Measurements from ENCODE around the gene PFKM. TPM values are rescaled to one million over a fixed set of nuclear protein-coding genes. Genes with fewer than 3 reads are reported as not detected.

PFKM gene
- total RNA-seq, 1 experiment from 2014 or later: 38.4 TPM

- DNase-seq (ENCODE audit: low read depth): peak; percentile 94
These were observed 38.1 kb downstream of the PFKM start, which contains the start of gene ASB8 for GRCh38 chr12:48157018-48157888. TSS of gene ASB8 (minus strand) at chr12:48157515. CDS start at chr12:48153496, 4,019 bp downstream.

DNA sequence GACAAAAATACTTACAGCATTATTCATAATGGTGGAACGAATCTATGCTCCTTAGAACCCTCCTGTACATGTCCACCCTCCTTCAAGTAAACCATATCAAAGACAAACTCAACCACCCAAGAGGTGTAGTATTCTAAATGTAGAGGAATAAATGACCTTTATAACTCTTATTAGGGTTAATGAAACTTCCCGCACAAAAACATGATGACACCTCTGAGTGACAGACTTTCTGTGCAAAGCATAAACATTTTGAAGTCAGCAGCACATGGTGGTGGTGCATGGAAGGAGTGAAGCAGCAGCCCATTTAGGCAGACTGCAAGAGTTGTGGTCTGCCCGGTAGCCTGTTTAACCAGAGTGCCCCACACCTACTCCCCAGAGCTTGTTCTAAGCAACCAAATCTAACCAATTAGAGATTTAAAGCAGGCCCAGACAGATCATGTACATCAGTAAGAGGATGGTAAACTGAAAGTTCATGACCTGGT lies 38.8 kb downstream of the PFKM start:
- DNase-seq (ENCODE audit: low read depth): no peak

GRCh38 chr12:48160046-48160445 lies 40.9 kb downstream of the PFKM start:
- DNase-seq (ENCODE audit: low read depth): peak; percentile 47

- DNase-seq (ENCODE audit: low read depth): peak; percentile 37
These were observed 41.6 kb downstream of the PFKM start for GRCh38 chr12:48160807-48161206.

GRCh38 chr12:48163150-48163747 lies 44.1 kb downstream of the PFKM start:
- DNase-seq (ENCODE audit: low read depth): no peak

GRCh38 chr12:48164451-48164850 lies 45.3 kb downstream of the PFKM start:
- DNase-seq (ENCODE audit: low read depth): no peak

GRCh38 chr12:48165089-48165981 lies 46.2 kb downstream of the PFKM start:
- DNase-seq (ENCODE audit: low read depth): peak; percentile 49

DNA sequence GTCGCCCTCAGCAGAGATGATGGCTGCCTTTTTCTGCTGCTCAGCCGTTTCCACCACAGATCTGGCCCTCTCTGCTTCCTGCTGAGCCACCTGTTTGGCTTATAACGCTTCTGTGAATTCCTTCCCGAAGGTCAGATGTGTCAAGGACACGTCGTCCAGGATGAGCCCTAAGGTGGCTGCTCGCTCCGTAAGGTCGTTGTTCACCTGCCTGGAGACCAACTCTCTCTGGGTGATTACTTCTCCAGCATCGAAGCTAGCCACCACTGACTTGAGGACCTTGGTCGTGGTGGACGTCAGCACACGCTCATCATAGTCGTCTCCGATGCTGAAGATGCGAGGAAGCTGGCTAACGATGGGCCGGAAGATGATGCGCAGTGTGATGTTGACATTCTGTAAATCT lies 49.8 kb downstream of the PFKM start:
- DNase-seq (ENCODE audit: low read depth): no peak

DNA sequence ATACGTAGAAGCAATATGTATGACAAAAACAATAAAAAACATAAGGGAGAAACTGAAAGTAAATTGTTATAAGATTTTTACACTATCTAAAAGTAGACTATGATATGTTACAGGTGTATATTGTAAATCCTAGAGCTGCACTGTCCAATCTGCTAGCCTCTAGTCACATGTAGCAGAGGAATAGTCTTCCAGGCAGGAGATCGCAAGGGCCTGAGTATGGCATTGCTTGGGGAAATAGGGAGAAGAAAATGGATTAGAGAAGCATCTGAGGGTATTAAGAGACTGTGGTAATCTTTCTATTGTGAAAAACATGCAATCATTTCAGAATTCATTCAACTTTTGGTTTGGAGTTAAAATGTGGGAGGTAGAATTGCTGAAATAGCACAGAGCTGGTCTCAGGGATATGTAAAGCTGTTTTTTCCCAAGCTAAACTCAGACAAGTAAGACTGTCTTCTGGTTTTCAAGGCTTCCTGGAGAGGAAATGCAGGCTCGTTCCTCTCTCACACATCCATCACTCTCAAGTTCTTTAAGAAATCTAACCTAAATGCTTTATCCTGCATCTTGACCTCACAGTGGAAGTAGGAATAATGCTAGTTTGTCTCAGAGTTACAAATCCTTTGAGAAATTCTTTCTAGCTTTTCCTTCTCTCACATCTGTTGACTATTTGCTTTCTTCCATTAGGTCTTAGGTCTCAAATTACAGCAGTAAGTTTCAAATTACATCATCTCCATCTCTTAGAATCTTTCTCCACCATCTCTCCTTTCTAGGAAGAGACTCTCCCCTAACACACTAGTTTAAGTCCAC lies 56.7 kb downstream of the PFKM start:
- no peak for DNase-seq (ENCODE audit: low read depth)

GRCh38 chr12:48176417-48176751 lies 57.2 kb downstream of the PFKM start:
- no peak for DNase-seq (ENCODE audit: low read depth)

DNA sequence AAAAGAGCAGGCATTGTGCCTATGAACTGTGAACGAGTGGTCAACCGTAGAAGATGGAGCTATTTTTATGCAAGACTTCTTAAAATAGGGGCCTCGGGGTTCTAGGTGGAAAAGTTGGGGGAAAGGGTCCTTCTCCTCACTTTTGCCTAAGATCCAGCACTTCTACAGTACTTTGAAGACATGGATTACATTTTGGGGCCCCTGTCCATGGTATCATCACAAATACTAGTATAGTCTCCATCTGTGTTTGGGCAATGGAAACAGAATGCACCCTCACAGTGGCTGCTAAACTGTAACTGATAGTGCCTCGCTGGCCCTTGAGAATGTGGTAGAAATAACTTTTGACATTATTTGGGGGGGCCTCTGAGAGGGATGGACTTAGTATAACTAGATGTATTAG lies 58.8 kb downstream of the PFKM start:
- DNase-seq (ENCODE audit: low read depth): no peak

GRCh38 chr12:48179466-48179865 lies 60.3 kb downstream of the PFKM start:
- DNase-seq (ENCODE audit: low read depth): no peak

DNA sequence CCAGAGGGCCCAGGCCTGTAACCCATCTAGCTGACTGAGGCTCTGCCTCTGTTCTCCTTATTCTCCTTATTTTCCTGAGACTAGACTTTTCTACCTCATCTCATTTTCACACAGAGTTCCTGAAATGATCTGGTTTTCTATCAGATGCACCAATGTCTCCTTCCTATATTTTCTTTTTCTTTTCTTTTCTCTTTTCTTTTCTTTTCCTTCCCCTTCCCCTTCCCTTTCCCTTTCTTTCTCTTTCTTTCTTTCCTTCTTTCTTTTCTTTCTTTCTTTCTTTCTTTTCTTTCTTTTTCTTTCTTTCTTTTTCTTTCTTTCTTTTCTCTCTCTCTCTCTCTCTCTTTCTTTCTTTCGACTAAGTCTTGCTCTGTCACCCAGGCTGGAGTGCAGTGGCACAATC lies 61.3 kb downstream of the PFKM start:
- DNase-seq (ENCODE audit: low read depth): no peak

DNA sequence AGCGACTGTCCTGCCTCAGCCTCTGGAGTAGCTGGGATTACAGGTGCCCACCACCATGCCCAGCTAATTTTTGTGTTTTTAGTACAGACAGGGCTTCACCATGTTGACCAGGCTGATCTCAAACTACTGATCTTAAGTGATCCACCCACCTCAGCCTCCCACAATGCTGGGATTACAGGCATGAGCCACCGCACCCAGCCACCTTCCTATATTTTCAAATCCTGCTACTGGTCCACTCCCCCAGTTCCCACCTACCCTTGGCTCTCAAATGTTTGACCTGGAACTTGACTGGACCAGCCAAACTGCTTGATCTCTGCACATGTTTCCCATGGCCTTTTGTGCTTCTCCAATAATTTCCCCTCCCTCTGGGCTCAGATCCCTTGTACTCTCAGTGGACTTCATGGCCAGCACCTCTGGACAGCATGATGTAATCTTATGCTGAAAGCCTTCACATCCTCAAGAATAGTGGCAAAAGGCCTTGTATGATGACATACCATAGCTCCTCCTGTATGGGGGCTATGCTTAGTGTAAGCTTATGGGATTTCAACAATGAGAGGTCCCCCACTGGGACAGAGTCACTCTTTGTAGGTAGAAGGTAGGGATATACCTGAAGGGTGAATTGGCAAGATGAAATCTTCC lies 61.8 kb downstream of the PFKM start:
- DNase-seq (ENCODE audit: low read depth): no peak

GRCh38 chr12:48182631-48183030 lies 63.5 kb downstream of the PFKM start:
- no peak for DNase-seq (ENCODE audit: low read depth)

DNA sequence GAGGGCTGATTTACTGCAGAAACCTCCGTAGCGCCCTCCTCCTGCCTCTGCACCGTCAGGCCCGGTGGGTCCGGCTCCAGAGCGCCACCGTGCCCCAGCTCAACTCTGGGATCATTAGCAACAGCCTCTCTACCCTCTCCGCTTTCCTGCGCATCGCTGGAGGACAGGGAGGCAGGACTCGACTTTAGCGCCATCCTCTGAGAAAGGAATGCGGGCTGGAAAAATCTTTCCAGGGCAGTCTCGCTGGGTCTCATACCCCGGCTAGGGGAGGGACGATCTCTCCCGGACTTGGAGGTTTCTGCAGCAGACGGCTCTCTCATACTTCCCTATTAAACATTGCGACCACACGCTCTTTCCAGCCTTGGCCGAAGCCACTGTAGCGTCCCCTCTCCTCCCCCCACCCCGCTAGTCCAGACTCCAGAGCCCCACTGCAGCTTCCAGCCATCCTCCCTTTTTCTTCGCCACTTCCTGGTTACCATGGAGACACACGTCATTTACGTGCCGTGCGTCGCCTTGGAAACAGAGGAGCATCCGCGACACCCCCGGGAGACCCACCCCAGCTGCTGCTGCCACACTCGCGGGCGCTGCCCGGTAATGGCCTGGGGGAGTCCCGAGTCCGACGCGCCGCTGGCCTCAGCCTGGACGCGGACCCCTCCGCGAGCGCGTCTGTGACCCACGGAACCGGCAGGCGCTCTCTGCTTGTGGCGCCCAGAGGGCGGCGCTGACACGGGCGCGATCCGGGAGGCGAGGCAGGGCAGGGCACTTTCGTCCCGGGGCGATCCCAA lies 64.1 kb downstream of the PFKM start, which contains the start of gene CCDC184:
CCDC184 (plus strand) TSS at position 554 of the 785 bp plus-strand sequence. CDS start 479 bp downstream, outside the sequence.
- peak; percentile 71 for DNase-seq (ENCODE audit: low read depth)

- DNase-seq (ENCODE audit: low read depth): no peak
These were observed 64.8 kb downstream of the PFKM start for GRCh38 chr12:48183876-48184548.

- no peak for DNase-seq (ENCODE audit: low read depth)
These were observed 65.4 kb downstream of the PFKM start for GRCh38 chr12:48184549-48184922.

DNA sequence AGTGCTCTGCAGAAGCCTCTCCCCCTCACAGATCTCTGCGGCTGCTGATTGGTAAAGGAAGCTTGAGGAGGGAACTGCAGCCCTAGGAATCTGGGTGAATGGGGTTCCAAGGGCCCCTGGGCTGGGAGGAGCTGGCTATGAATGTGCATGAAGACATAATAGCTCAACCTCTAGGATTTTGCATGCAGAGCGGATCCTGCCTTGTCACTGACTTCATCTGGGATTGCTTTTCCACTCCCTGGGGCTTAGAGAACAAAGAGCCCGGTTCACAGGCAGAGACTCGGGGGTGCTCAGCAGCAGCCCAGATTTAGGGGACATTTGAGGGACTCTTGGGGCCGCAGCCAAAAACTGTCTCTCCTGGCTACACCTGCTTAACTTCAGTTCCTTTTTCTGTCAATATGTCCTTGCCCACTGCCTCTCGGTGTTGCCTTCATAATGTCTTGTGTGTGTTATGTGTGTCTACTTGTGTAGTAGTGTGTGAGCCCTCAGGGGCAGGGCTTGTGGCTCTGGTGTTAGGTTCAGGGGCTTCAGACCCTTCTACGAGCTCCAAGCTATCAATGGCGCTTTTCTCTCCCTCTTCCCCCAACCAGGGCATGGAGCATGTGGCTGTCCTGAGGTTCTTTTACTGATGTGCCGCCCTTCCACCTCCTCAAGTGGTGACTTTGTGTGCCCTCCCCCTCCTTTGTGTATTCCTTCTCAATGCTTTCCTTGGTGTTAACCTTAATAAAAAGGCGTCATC lies 66.2 kb downstream of the PFKM start:
- peak; percentile 24 for DNase-seq (ENCODE audit: low read depth)

All from RPMI7951 (cell line).